ENCODE results near the gene RPL7A.
A peak's percentile ranks its signal among the peaks of the same experiment; 100 is the strongest.

The RPL7A gene

DNA sequence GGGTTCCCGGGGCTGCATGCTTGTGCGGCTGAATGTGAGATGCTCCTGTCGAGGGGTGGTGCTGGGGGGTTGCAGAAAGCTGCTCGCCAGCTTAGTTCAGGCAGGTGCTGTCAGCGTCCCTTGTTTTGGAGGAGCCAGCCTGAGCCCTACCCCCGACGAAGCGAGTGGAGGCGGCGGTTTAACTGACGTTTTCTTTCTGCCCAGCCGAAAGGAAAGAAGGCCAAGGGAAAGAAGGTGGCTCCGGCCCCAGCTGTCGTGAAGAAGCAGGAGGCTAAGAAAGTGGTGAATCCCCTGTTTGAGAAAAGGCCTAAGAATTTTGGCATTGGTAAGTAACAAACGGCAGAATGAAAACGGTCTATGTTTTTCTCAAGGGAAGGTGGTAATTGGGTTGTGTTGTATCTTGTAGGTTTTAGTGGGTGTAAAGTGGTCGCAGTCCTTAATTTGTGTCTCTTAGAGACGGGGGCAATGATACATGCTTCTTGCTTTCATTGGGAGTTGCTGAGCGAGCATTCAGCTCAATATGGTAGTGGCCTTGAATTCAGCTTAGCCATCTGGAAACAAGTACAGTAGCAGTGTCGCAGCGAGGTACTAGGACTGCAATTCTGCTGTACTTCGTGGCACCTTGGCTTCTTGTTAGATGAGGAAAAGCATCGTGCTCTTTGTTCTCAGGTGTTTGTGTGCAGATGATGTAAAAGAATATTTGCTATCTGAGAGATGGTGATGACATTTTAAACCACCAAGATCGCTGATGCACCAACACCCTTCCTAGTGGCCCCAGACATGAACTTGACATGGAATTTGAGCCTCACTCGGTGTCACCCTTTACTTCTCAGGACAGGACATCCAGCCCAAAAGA lies 928 bp downstream of the RPL7A start:
- no peak for DNase-seq (ENCODE audit: low spot score)

DNA sequence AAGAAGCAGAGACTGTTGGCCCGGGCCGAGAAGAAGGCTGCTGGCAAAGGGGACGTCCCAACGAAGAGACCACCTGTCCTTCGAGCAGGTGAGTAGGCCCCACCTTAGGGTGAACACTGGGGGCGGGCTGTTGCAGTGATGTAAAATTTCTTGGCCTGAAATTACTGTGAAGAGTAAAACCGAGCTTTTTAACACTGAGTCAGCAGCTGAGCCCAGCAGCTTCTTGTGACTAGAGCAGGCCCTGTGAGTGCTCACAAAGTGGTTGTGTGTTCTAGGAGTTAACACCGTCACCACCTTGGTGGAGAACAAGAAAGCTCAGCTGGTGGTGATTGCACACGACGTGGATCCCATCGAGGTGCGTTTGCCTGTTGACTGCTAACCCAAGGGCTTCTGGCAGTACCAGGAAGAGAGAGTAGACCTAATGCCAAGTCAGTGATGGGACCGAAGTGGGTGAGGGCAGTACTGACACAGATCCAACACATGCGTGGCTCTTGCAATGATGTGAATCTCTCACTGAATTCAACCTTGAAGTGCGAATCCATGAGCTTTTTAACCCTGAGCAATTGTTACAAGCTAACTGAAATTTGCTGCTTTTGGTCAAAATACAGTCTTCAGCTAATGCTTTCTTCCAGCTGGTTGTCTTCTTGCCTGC lies 2.1 kb downstream of the RPL7A start:
- no peak for DNase-seq (ENCODE audit: low spot score)

DNA sequence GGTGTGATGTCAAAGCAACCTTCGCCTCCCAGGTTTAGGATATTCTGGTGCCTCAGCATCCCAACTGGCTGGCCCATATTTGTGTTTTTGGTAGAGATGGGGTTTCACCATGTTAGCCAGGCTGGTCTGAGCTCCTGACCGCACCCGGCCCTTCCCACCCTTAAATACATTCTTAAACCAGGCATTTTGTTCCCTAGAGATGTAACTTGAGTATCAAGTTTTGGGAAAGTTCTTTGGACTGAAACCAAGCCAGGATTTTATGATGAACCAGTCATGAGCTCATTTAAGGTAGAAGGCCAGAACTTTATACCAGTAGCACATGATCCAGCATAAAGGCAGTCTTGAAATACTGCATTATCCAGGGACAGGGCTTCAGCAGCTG lies 3.5 kb downstream of the RPL7A start:
- no peak for DNase-seq (ENCODE audit: low spot score)

- peak; percentile 42 for DNase-seq (ENCODE audit: low spot score)
Measured at GRCh38 chr9:133351908-133352634, 4.1 kb downstream of the RPL7A start.

GRCh38 chr9:133352635-133353340 lies 4.8 kb downstream of the RPL7A start:
- DNase-seq (ENCODE audit: low spot score) = no peak

- no peak for DNase-seq (ENCODE audit: low spot score)
Measured at GRCh38 chr9:133353548-133353947, 5.5 kb downstream of the RPL7A start.

GRCh38 chr9:133354766-133355165 lies 6.7 kb downstream of the RPL7A start:
- no peak for DNase-seq (ENCODE audit: low spot score)

- DNase-seq (ENCODE audit: low spot score) = peak; percentile 32
Measured at GRCh38 chr9:133355881-133356357, 7.9 kb downstream of the RPL7A start.

DNA sequence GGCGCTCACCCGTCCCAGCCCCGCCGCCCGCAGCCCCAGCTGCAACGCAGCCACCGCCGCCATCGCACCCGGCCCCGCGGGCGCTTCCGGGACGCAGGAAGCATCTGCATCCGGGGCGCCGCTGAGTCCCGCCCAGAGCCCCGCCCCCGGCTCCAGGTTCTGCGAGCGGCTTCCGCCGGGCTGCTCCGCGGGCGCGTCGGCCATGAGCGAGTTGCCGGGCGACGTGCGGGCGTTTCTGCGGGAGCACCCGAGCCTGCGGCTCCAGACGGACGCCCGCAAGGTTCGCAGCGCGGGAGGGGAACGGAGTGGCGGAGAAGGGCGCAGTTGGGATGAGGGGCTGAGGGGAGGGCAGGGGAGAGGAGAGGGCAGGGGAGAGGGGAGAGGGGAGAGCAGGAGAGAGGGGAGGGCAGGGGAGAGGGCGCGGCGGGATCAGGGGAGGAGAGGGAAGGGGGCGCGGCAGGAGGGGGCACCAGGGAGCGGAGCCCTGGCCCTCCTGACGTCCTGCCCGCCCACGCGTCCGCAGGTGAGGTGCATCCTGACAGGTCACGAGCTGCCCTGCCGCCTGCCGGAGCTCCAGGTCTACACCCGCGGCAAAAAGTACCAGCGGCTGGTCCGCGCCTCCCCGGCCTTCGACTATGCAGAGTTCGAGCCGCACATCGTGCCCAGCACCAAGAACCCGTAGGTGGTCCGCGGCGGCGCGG lies 8.5 kb downstream of the RPL7A start, which contains the start of the genes SURF1 and SURF2:
Gene SURF1, minus strand, starts transcription at position 97 of the 701 bp plus-strand sequence. Its CDS starts 34 bp downstream, at position 63.
Gene SURF2, plus strand, starts transcription at position 160 of the 701 bp plus-strand sequence. Its CDS starts 43 bp downstream, at position 203.
- DNase-seq (ENCODE audit: low spot score) = peak; percentile 90

DNA sequence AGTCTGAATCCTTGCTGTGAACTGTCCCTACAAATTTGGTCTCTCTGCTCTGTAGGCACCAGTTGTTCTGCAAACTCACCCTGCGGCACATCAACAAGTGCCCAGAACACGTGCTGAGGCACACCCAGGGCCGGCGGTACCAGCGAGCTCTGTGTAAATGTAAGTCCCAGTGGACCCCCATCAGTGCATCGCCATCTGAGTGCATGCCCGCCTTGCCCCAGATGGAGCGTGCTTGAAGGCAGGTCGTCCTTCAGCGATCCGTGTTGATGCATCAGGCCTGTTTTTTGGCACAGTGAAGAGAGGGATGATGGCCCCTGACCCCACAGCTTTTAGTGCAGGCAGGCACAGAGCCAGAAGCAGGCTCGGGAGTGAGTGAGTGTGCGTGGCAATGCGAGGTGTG lies 9.6 kb downstream of the RPL7A start:
- no peak for DNase-seq (ENCODE audit: low spot score)

- DNase-seq (ENCODE audit: low spot score) = no peak
Measured at GRCh38 chr9:133359399-133360175, 11.6 kb downstream of the RPL7A start.

- no peak for DNase-seq (ENCODE audit: low spot score)
Measured at GRCh38 chr9:133360400-133361393, 12.7 kb downstream of the RPL7A start.

DNA sequence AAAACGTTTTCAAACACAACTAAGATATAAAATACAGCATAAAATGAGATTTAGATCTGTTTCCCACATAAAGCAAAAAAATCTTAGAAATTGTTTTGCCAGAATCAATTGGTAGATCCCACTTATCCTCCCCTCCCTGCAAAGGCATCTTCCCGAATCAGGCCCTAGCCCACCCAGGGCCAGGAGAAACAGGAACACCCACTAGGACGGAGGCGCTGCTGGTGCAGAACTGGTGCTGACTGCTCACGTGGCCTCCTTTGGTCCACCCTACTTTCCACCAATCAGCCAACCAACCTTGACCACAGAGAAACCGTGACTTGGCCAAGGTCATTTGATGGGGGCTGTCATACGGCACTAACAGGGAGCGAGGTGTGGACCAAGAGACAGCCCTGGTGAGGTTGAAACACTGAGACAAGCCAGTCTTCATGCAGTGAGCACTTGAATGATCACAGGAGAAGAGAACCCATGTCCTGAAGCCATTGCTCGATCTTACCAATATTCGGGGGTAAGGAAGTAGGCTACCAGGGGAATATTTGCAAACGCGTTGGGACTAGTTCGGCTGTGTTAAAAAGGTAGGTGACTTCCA lies 13.6 kb downstream of the RPL7A start:
- DNase-seq (ENCODE audit: low spot score) = no peak

GRCh38 chr9:133362359-133363044 lies 14.5 kb downstream of the RPL7A start:
- DNase-seq (ENCODE audit: low spot score) = no peak

DNA sequence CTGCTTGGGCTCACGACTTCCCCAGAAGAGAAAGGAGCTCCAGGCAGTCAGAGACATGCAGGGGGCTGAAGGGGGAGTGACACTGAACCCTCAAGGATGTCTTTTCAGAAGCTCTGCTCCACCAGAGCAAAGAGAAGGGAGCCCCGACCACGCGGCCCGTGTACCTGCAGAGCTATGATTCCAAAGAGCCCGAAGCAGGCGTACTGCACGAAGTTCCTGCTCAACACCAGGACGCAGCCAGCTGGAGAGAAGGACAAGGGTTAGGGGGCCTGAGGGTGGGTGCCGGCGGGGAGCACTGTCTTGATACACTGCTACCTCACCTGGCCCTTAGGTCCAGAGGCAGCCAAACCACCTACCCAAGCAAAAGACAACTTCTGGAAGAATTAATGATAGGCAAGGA lies 18.4 kb downstream of the RPL7A start:
- DNase-seq (ENCODE audit: low spot score) = no peak

DNA sequence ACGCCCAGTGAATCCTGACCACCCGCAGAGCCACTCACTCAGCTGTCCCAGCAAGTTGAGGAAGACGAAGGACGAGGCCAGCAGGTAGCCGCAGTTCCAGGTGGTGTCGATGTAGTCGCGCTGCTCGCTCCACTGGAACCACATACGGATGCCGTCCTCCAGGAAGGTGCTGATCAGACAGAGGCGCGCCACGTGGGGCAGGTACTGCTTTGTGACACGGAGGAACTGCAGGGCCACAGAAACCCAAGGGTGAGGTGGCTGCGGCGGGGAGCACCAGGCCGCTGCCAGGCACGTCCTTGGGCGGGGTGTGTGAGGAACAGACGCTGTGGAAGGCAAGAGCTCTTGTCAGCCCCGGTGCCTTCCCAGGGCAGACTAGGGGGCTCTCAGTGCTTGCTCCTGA lies 19.2 kb downstream of the RPL7A start:
- DNase-seq (ENCODE audit: low spot score) = no peak

- DNase-seq (ENCODE audit: low spot score) = no peak
Measured at GRCh38 chr9:133367778-133368177, 19.8 kb downstream of the RPL7A start.

DNA sequence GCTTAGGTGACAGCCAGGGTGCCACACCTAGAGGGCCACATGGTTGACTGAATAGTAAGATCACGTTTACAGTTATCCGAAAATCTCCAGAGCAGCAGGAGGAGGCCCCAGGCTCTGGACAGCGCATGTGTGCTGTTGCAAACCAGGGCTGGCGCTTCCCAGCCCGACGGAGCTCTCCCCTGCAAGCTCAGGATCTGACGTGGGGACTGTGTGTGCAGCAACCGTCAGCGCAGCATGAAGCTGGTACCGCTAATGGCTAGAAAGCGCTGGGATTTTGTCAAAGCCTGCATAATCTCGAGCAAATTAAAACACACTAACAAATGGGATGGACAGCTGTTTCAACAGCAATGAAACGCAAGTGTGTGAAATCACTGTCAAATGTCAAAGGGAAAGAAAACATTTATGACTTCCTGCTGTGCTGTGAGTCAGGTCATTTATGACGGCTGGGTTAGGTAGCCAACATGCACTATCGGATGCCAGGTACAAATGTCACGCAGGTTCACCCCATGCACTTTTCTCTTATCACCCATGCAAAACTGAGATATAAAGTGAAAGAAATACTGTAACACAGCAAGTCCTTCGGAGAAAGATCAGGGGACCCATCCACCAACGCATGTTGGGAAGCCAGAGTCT lies 20.3 kb downstream of the RPL7A start:
- DNase-seq (ENCODE audit: low spot score) = no peak
